K562 (cell line): ENCODE results near the gene SCNN1B. TPM values are rescaled to one million over a fixed set of nuclear protein-coding genes. Genes with fewer than 3 reads are reported as not detected.

Experiments
- ATAC-seq: fragments of 200-7000 bp; cut with Tn5 transposase; 3 replicates; pipeline ENCODE4 v1.9.1; 2020; ENCODE audit warnings: moderate library complexity
- BruUV-seq: library from RNA; stranded (reverse); fragments of 400-500 nt; replicated peaks from 2 replicates; lab custom pipeline; 2021; lab: Mats Ljungman, UMichigan
- CTCF ChIA-PET: fragments of 300-600 bp; formaldehyde crosslinking; extraction: SDS; loops from one replicate; lab custom pipeline; 2021; ENCODE audit warnings: low intra/inter-chr PET ratio; lab: Yijun Ruan, JAX
- POLR2A ChIA-PET: fragments of 300-600, 350-650 bp; sonication (Branson Sonifier 250); formaldehyde crosslinking; extraction: SDS; loops from one replicate; lab custom pipeline; 2021; ENCODE audit warnings: antibody characterized with exemption, inconsistent platforms; lab: Yijun Ruan, JAX
- DNase-seq, 4 experiments: peaks; one replicate each; pipeline versions ENCODE4 v3.0.0 to v3.0.0-alpha.2; 2011 to 2018; ENCODE audit warnings: low spot score in 3 of 4, mixed read lengths in 3 of 4; ENCODE audit errors: extremely low read depth in 1 of 4
- FAIRE-seq: peaks from 2 replicates; lab custom pipeline; 2011; peaks lifted over from hg19 to GRCh38; lab: Jason Lieb, UNC
- H2AFZ ChIP-seq: 2 replicates; pipeline ENCODE4 v1.6.0; 2011; ENCODE audit warnings: low read depth, low read length, control low read depth, inconsistent platforms
- H3K27ac ChIP-seq: fragments of 200-600 bp; 3 replicates; pipeline ENCODE4 v1.8.0; 2011; ENCODE audit warnings: low read depth, mild to moderate bottlenecking, control low read depth, inconsistent platforms, low read length, moderate library complexity, mixed read lengths; ENCODE audit errors: extremely low read depth
- H3K27me3 ChIP-seq, 2 experiments: fragments of 300-600 bp in 1 of 2; 2 replicates in 1 of 2; 3 replicates in 1 of 2; pipeline versions ENCODE4 v1.6.0 to v1.8.0; 2011; ENCODE audit warnings: inconsistent platforms in 2 of 2, low read length in 2 of 2, mild to moderate bottlenecking in 1 of 2, mixed read lengths in 1 of 2, moderate library complexity in 1 of 2; ENCODE audit not compliant: control insufficient read depth in 2 of 2, insufficient read depth in 2 of 2
- H3K36me3 ChIP-seq: fragments of 300-600 bp; 3 replicates; pipeline ENCODE4 v1.8.0; 2011; ENCODE audit warnings: mild to moderate bottlenecking, low read length, inconsistent platforms; ENCODE audit not compliant: control insufficient read depth, insufficient read depth
- H3K4me1 ChIP-seq, 2 experiments: fragments of 200-600 bp in 1 of 2; replicated peaks in 1 of 2; 2 replicates in 1 of 2; 3 replicates in 1 of 2; pipeline versions ENCODE4 v1.5.1 to v1.8.0; 2011; ENCODE audit warnings: inconsistent platforms in 2 of 2, low read length in 2 of 2, mild to moderate bottlenecking in 1 of 2, mixed read lengths in 1 of 2, moderate library complexity in 1 of 2; ENCODE audit not compliant: control insufficient read depth in 2 of 2, insufficient read depth in 2 of 2
- H3K4me2 ChIP-seq: 2 replicates; pipeline ENCODE4 v1.6.1; 2011; ENCODE audit warnings: low read length, control low read depth, inconsistent platforms, mixed read lengths; ENCODE audit not compliant: insufficient read depth
- H3K4me3 ChIP-seq: fragments of 200-600 bp; sonication (generic), shearing (Covaris generic); 2 replicates; pipeline ENCODE4 v1.5.1; 2016; ENCODE audit warnings: control low read depth, inconsistent platforms
- H3K79me2 ChIP-seq: fragments of 200-600 bp; 3 replicates; pipeline ENCODE4 v1.8.0; 2011; ENCODE audit warnings: low read length, inconsistent platforms; ENCODE audit not compliant: control insufficient read depth, insufficient read depth
- H3K9ac ChIP-seq, 2 experiments: 2 replicates each; pipeline versions ENCODE4 v1.6.0 to v1.6.1; 2011; ENCODE audit warnings: low read depth in 2 of 2, low read length in 2 of 2, control low read depth in 1 of 2, inconsistent platforms in 1 of 2, mild to moderate bottlenecking in 1 of 2, mixed read lengths in 1 of 2; ENCODE audit not compliant: insufficient read depth in 1 of 2
- H3K9me1 ChIP-seq: one replicate; pipeline ENCODE4 v1.6.0; 2011; ENCODE audit warnings: inconsistent platforms, mild to moderate bottlenecking, low read length, moderate library complexity; ENCODE audit not compliant: control insufficient read depth, insufficient read depth
- H3K9me3 ChIP-seq: replicated peaks from 2 replicates; pipeline ENCODE4 v1.5.1; 2011; ENCODE audit warnings: low read depth, low read length, inconsistent platforms; ENCODE audit not compliant: control insufficient read depth, insufficient read depth
- H4K20me1 ChIP-seq: replicated peaks from 2 replicates; pipeline ENCODE4 v1.6.1; 2011; ENCODE audit warnings: low read length, inconsistent platforms, mixed read lengths; ENCODE audit not compliant: control insufficient read depth, insufficient read depth
- ARNT ChIP-seq, 2 experiments: fragments of 450-650 bp; IDR thresholded peaks; 2 replicates each; pipeline ENCODE4 v1.6.1; 2016; ENCODE audit warnings: mild to moderate bottlenecking in 1 of 2
- ATF4 ChIP-seq: fragments of 450-650 bp; formaldehyde crosslinking; IDR thresholded peaks from 2 replicates; pipeline ENCODE4 v1.4.0; 2022; ENCODE audit warnings: mild to moderate bottlenecking, moderate library complexity
- BRCA1 ChIP-seq, 2 experiments: fragments of 450-650 bp in 1 of 2; sonication (generic) in 1 of 2; formaldehyde crosslinking in 1 of 2; IDR thresholded peaks; 2 replicates each; pipeline versions ENCODE4 v1.5.0 to v1.6.1; 2017 to 2020; ENCODE audit warnings: mild to moderate bottlenecking in 1 of 2, missing genetic modification reagents in 1 of 2
- CEBPB ChIP-seq: fragments of 450-650 bp; IDR thresholded peaks from 2 replicates; pipeline ENCODE4 v1.6.1; 2016; ENCODE audit warnings: missing genetic modification characterization, missing compliant biosample characterization
- CTCF ChIP-seq, 3 experiments: IDR thresholded peaks in 2 of 3; conservative IDR thresholded peaks in 1 of 3; 2 replicates each; pipeline ENCODE4 v1.5.1; 2011 to 2012; ENCODE audit warnings: low read length in 3 of 3, mild to moderate bottlenecking in 3 of 3, control low read depth in 2 of 3, improper control_type of control experiment in 1 of 3, inconsistent platforms in 1 of 3, low read depth in 1 of 3, mixed read lengths in 1 of 3, moderate library complexity in 1 of 3; ENCODE audit not compliant: insufficient read depth in 2 of 3
- IFI16 ChIP-seq: fragments of 250-450 bp; sonication (Bioruptor Pico); IDR thresholded peaks from 2 replicates; pipeline ENCODE4 v2.1.2; 2022; ENCODE audit warnings: mild to moderate bottlenecking, inconsistent platforms
- KLF13 ChIP-seq: fragments of 450-650 bp; IDR thresholded peaks from 2 replicates; pipeline ENCODE4 v1.6.1; 2016; ENCODE audit warnings: missing genetic modification characterization, low read depth, mild to moderate bottlenecking, missing compliant biosample characterization, moderate library complexity, borderline replicate concordance
- LCOR ChIP-seq: sonication (generic); formaldehyde crosslinking; IDR thresholded peaks from 2 replicates; pipeline ENCODE4 v1.8.0; 2022; ENCODE audit warnings: mild to moderate bottlenecking, missing genetic modification reagents
- MAFG ChIP-seq: fragments of 450-650 bp; conservative IDR thresholded peaks from 2 replicates; pipeline ENCODE4 v1.6.1; 2016; ENCODE audit warnings: missing genetic modification characterization, missing compliant biosample characterization
- MCM7 ChIP-seq, 2 experiments: fragments of 450-650 bp; IDR thresholded peaks; 2 replicates each; pipeline ENCODE4 v1.6.1; 2016 to 2018
- NFIX ChIP-seq: fragments of 250-450 bp; sonication (Bioruptor Pico); IDR thresholded peaks from 2 replicates; pipeline ENCODE4 v1.4.0; 2020; ENCODE audit warnings: low read depth, mild to moderate bottlenecking, moderate library complexity
- POLR2AphosphoS2 ChIP-seq: IDR thresholded peaks from 2 replicates; pipeline ENCODE4 v1.6.1; 2012; ENCODE audit warnings: low read length, improper control_type of control experiment
- ZBED1 ChIP-seq: IDR thresholded peaks from 2 replicates; pipeline ENCODE4 v1.6.1; 2014
- ZNF124 ChIP-seq: sonication (generic); formaldehyde crosslinking; IDR thresholded peaks from 2 replicates; pipeline ENCODE4 v1.8.1; 2022; ENCODE audit warnings: missing genetic modification reagents
- ZNF316 ChIP-seq: fragments of 450-650 bp; IDR thresholded peaks from 2 replicates; pipeline ENCODE4 v1.6.1; 2016
- ZNF324 ChIP-seq: fragments of 250-450 bp; sonication (Bioruptor Pico); IDR thresholded peaks from 2 replicates; pipeline ENCODE4 v1.4.0; 2020; ENCODE audit warnings: mild to moderate bottlenecking
- WGBS: fragments of 100-300 bp; shearing (Covaris generic); methylation state at CpG from one replicate; pipeline ENCODE4 v1.1.6; 2016; ENCODE audit warnings: low coverage, mixed read lengths; ENCODE audit not compliant: insufficient coverage; ENCODE audit errors: missing lambda C conversion rate; 5-methylcytosine and 5-hydroxymethylcytosine counted together
- in situ Hi-C: fragments of 300-500 bp; cut with MboI; formaldehyde crosslinking; loops from 4 replicates; pipeline ENCODE4 v1.15.0; 2018; ENCODE audit warnings: inconsistent platforms, mixed read lengths
- intact Hi-C: fragments of 100-400 bp; cut with micrococcal nuclease; formaldehyde crosslinking; loops from 2 replicates; pipeline ENCODE4 v1.14.2; 2022
- polyA plus RNA-seq, 8 experiments: library from polyadenylated mRNA; depleted of rRNA in 4 of 8; stranded (reverse) in 5 of 8; unstranded in 3 of 8; fragments of >200 nt; fragmentation: Nextera tagmentation in 2 of 8; fragmentation: Illumina TruSeq in 1 of 8; extraction: Ambion mirVana in 2 of 8; extraction: Trizol in 1 of 8; gene quantifications; 2 replicates each; pipeline versions ENCODE4 v1.2.1 to v1.2.3, GENCODE V29; 2011 to 2014; ENCODE audit warnings: inconsistent platforms in 1 of 8, missing spikeins in 1 of 8
- total RNA-seq, 7 experiments: library from RNA; depleted of rRNA in 6 of 7; stranded (reverse); fragments of >200 nt in 6 of 7; fragmentation: Illumina TruSeq in 2 of 7; extraction: Trizol in 2 of 7; gene quantifications; 2 replicates each; pipeline versions ENCODE4 v1.2.1 to v1.2.3, GENCODE V29; 2011 to 2021; ENCODE audit warnings: low replicate concordance in 1 of 7

The SCNN1B gene
- total and polyA plus RNA-seq, 9 of the 15 experiments (the other 6 are each of a cell fraction or from before 2014, with no cell fraction given) = not detected

GRCh38 chr16:23278031-23278430 lies 24.1 kb upstream of the SCNN1B start:
- Histone ChIP-seq H3K27ac (no peak overlapping the region), H3K4me2 (no peak overlapping the region), H3K4me3 (no peak overlapping the region), H2AFZ (no peak overlapping the region), H3K27me3 (peaks cover 0 to 4% of the 10 kb centered on the region in 2 experiments; a peak in 1 of 5 replicates), H3K9ac (no peak overlapping the region), H3K4me1 (no peaks in the 10 kb centered on the region), H4K20me1 (no peaks in the 10 kb centered on the region; the same call in 1 of the 2 replicates), H3K79me2 (no peaks in the 10 kb centered on the region), H3K9me1 (no peaks in the 10 kb centered on the region), H3K9me3 (no peaks in the 10 kb centered on the region), H3K36me3 (no peaks in the 10 kb centered on the region)
- WGBS = 0% methylated on average over 2 of the region's 2 CpGs
- FAIRE-seq = no peak
- BruUV-seq = no TSS peak
- intact Hi-C loops = no loop called here
- in situ Hi-C loops = no loop called here
- TF ChIP-seq ZNF316 = no peak
- ChIA-PET POLR2A (no interaction called here), CTCF (no interaction called here)
- no peak for DNase-seq
- ATAC-seq = no peak

GRCh38 chr16:23279721-23280153 lies 22.4 kb upstream of the SCNN1B start:
- Histone ChIP-seq H3K27me3 (peaks cover 0 to 4% of the 10 kb centered on the region in 2 experiments; a peak in 1 of 5 replicates), H3K4me3 (no peak overlapping the region), H2AFZ (no peak overlapping the region), H3K4me2 (no peak overlapping the region), H3K27ac (no peak overlapping the region), H3K79me2 (no peaks in the 10 kb centered on the region), H3K9me3 (no peaks in the 10 kb centered on the region), H3K9me1 (no peaks in the 10 kb centered on the region), H3K36me3 (no peaks in the 10 kb centered on the region), H4K20me1 (no peaks in the 10 kb centered on the region; the same call in 1 of the 2 replicates), H3K9ac (no peak overlapping the region), H3K4me1 (no peaks in the 10 kb centered on the region)
- DNase-seq (no peak), ATAC-seq (no peak), FAIRE-seq (no peak)
- in situ Hi-C loops = no loop called here
- 2% methylated on average over 9 of the region's 9 CpGs for WGBS
- ChIA-PET CTCF (no interaction called here), POLR2A (interaction anchor here (0.5 to 1.5 kb wide), 4 partner anchors 12 to 1108 kb away, joined by 3 to 4 read pairs (median 3); no protein-coding TSS in a partner anchor)
- BruUV-seq = no TSS peak
- intact Hi-C loops = no loop called here
- TF ChIP-seq MCM7 (IDR thresholded peaks at IDR 0.05) = no peak
- TF ChIP-seq KLF13 (tag) = no peak
- no peak for TF ChIP-seq ZNF124 (CRISPR knock-in tag)
- no peak for TF ChIP-seq ZNF324 (CRISPR knock-in tag)
- no peak for TF ChIP-seq ZBED1
- no peak for TF ChIP-seq ARNT (IDR thresholded peaks at IDR 0.05)
- no peak for TF ChIP-seq ATF4 (CRISPR knock-in tag)
- TF ChIP-seq BRCA1 (IDR thresholded peaks at IDR 0.05) = no peak
- no peak for TF ChIP-seq BRCA1 (CRISPR knock-in tag; IDR thresholded peaks at IDR 0.05)
- no peak for TF ChIP-seq IFI16
- TF ChIP-seq POLR2AphosphoS2 = no peak
- no peak for TF ChIP-seq NFIX (CRISPR knock-in tag)
- TF ChIP-seq CEBPB (tag) = no peak
- no peak for TF ChIP-seq CTCF (IDR thresholded peaks at IDR 0.05 in 2 of 3, conservative IDR thresholded peaks at IDR 0.05 in 1 of 3; ENCODE audit: insufficient read depth in 2 of 3, low read depth in 1 of 3, low read length in 3 of 3)
- no peak for TF ChIP-seq LCOR (CRISPR knock-in tag)
- TF ChIP-seq MAFG (tag) = no peak
